ENCODE results near the gene MELTF.

MELTF gene

GRCh38 chr3:197015790-197016736 is 13.6 kb downstream of the MELTF start:
- no peak overlapping the region for H3K9ac ChIP-seq (ENCODE audit: low read length)
- TF ChIP-seq CTCF (IDR thresholded peaks at IDR 0.05; ENCODE audit: low read depth, low read length), result no peak
- TF ChIP-seq EZH2phosphoT487 (IDR thresholded peaks at IDR 0.05; ENCODE audit: low read depth), result no peak
- no peak overlapping the region for H3K4me2 ChIP-seq (ENCODE audit: low read length)
- no peak overlapping the region for H2AFZ ChIP-seq (ENCODE audit: low read depth, low read length)
- no peak overlapping the region for H3K27ac ChIP-seq (ENCODE audit: low read length)
- no peak overlapping the region for H3K4me3 ChIP-seq (ENCODE audit: low read length)
- H3K36me3 ChIP-seq (replicated peaks; ENCODE audit: low read depth, low read length), result no peaks in the 10 kb centered on the region
- H3K9me3 ChIP-seq (ENCODE audit: insufficient read depth, low read length), result no peaks in the 10 kb centered on the region
- peaks cover 11% of the 10 kb centered on the region for H3K27me3 ChIP-seq (ENCODE audit: low read depth, low read length)
- H3K4me1 ChIP-seq (ENCODE audit: low read length), result no peaks in the 10 kb centered on the region
- H3K79me2 ChIP-seq (ENCODE audit: low read length), result no peaks in the 10 kb centered on the region
- H4K20me1 ChIP-seq (ENCODE audit: insufficient read depth, low read length), result no peaks in the 10 kb centered on the region

- Histone ChIP-seq H3K27me3 (ENCODE audit: low read depth, low read length) (peaks cover 7% of the 10 kb centered on the region), H3K4me3 (ENCODE audit: low read length) (no peak overlapping the region), H4K20me1 (ENCODE audit: insufficient read depth, low read length) (no peaks in the 10 kb centered on the region), H3K36me3 (replicated peaks; ENCODE audit: low read depth, low read length) (no peaks in the 10 kb centered on the region), H3K27ac (ENCODE audit: low read length) (no peak overlapping the region), H3K9ac (ENCODE audit: low read length) (no peak overlapping the region), H3K4me1 (ENCODE audit: low read length) (no peaks in the 10 kb centered on the region), H2AFZ (ENCODE audit: low read depth, low read length) (no peak overlapping the region), H3K9me3 (ENCODE audit: insufficient read depth, low read length) (no peaks in the 10 kb centered on the region), H3K4me2 (ENCODE audit: low read length) (no peak overlapping the region), H3K79me2 (ENCODE audit: low read length) (no peaks in the 10 kb centered on the region)
- TF ChIP-seq CTCF (IDR thresholded peaks at IDR 0.05; ENCODE audit: low read depth, low read length) (no peak), EZH2phosphoT487 (IDR thresholded peaks at IDR 0.05; ENCODE audit: low read depth) (no peak)
These were observed 14.6 kb downstream of the MELTF start for GRCh38 chr3:197014942-197015575.

GRCh38 chr3:197014024-197014423 is 15.6 kb downstream of the MELTF start:
- no peaks in the 10 kb centered on the region for H3K4me1 ChIP-seq (ENCODE audit: low read length)
- H3K4me2 ChIP-seq (ENCODE audit: low read length), result no peak overlapping the region
- no peak overlapping the region for H3K4me3 ChIP-seq (ENCODE audit: low read length)
- H3K9me3 ChIP-seq (ENCODE audit: insufficient read depth, low read length), result no peaks in the 10 kb centered on the region
- H3K79me2 ChIP-seq (ENCODE audit: low read length), result no peaks in the 10 kb centered on the region
- H3K9ac ChIP-seq (ENCODE audit: low read length), result no peak overlapping the region
- no peaks in the 10 kb centered on the region for H3K36me3 ChIP-seq (replicated peaks; ENCODE audit: low read depth, low read length)
- H3K27me3 ChIP-seq (ENCODE audit: low read depth, low read length), result no peaks in the 10 kb centered on the region
- H2AFZ ChIP-seq (ENCODE audit: low read depth, low read length), result no peak overlapping the region
- H3K27ac ChIP-seq (ENCODE audit: low read length), result no peak overlapping the region
- no peaks in the 10 kb centered on the region for H4K20me1 ChIP-seq (ENCODE audit: insufficient read depth, low read length)
- no peak for TF ChIP-seq EZH2phosphoT487 (IDR thresholded peaks at IDR 0.05; ENCODE audit: low read depth)
- no peak for TF ChIP-seq CTCF (IDR thresholded peaks at IDR 0.05; ENCODE audit: low read depth, low read length)

- Histone ChIP-seq H3K27me3 (ENCODE audit: low read depth, low read length) (no peaks in the 10 kb centered on the region), H3K9ac (ENCODE audit: low read length) (no peak overlapping the region), H3K4me3 (ENCODE audit: low read length) (no peak overlapping the region), H3K79me2 (ENCODE audit: low read length) (no peaks in the 10 kb centered on the region), H4K20me1 (ENCODE audit: insufficient read depth, low read length) (no peaks in the 10 kb centered on the region), H2AFZ (ENCODE audit: low read depth, low read length) (no peak overlapping the region), H3K27ac (ENCODE audit: low read length) (no peak overlapping the region), H3K9me3 (ENCODE audit: insufficient read depth, low read length) (no peaks in the 10 kb centered on the region), H3K4me1 (ENCODE audit: low read length) (no peaks in the 10 kb centered on the region), H3K4me2 (ENCODE audit: low read length) (no peak overlapping the region), H3K36me3 (replicated peaks; ENCODE audit: low read depth, low read length) (no peaks in the 10 kb centered on the region)
- TF ChIP-seq CTCF (IDR thresholded peaks at IDR 0.05; ENCODE audit: low read depth, low read length), result no peak
These were observed 17.1 kb downstream of the MELTF start for GRCh38 chr3:197012540-197012883.

Measured in OCI-LY3 (cell line).